HG03097 (cell line): ENCODE data around the gene NUP93.
"Not testable (repeated sequence)": the region's sequence is repeated elsewhere in the genome, so short reads cannot be mapped to it uniquely, and the experiment has no call there.

Experiments used
- ATAC-seq: cut with Tn5 transposase; IDR thresholded peaks from one replicate; pipeline ENCODE4 v1.9.1; 2021; ENCODE audit not compliant: unreplicated experiment, low FRiP score

NUP93 gene

DNA sequence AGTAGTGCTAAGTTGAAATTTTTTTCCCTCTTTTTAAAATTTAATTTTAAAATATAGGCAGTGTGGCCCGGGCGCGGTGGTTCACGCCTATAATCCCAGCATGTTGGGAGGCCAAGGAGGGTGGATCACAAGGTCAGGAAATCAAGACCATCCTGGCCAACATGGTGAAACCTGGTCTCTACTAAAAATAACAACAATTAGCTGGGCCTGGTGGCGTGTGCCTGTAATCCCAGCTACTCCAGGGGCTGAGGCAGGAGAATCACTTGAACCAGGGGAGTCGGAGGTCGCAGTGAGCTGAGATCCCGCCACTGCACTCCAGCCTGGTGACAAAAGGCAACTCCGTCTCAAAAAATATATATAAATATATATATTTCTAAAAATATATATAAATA is 77.7 kb downstream of the NUP93 start:
- not testable (repeated sequence) for ATAC-seq

DNA sequence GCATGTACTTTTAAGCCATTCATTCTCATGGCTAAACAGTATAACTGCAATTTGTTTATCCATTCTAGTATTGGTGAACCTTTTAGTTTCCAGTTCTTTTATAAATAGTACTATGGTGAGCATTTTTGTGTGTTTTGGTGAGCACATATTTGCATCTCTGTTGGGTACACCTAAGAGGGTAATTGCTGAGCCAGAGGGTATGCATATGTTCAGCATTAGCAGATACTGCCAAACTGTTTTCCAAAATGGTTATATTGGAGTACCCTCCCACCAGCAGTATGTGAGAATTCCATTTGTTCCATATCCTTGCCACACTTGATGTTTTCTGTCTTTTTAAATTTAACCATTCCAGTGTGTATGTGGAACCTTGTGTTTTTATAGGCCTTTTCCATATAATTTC is 81.0 kb downstream of the NUP93 start:
- no peak for ATAC-seq

DNA sequence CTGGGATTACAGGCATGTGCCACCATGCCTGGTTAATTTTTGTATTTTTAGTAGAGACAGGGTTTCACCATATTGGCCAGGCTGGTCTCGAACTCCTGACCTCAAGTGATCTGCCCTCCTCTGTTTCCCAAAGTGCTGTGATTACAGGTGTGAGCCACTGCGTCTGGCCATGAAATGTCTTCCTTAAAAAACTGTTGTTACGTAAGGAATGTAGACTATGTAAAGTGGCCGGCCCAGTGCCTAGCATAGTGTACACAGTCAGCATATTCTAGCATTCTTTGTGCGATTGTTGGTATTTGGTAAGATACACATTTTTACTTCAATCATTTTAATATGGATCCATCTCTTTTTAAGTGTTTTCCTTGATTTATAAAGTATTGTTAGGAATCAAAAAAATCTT is 81.7 kb downstream of the NUP93 start:
- ATAC-seq: not testable (repeated sequence)

DNA sequence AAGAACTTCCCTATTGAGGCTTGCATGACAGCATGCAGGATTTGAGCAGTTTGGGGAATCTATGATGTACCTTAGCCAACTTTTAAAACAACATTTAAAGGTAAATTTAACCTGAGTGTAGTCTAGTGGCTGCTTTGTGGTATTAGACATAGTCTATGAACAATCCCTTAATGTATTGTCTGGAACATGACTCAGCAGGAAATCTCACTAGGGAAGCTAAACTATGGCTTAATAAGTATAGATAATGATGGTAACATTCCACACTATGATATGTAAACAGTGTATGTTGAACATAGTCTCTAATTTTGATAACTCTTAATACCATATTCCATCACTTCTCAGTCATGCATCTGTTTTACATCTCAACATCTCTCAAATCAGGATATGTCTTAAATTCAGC is 83.0 kb downstream of the NUP93 start:
- no peak for ATAC-seq

DNA sequence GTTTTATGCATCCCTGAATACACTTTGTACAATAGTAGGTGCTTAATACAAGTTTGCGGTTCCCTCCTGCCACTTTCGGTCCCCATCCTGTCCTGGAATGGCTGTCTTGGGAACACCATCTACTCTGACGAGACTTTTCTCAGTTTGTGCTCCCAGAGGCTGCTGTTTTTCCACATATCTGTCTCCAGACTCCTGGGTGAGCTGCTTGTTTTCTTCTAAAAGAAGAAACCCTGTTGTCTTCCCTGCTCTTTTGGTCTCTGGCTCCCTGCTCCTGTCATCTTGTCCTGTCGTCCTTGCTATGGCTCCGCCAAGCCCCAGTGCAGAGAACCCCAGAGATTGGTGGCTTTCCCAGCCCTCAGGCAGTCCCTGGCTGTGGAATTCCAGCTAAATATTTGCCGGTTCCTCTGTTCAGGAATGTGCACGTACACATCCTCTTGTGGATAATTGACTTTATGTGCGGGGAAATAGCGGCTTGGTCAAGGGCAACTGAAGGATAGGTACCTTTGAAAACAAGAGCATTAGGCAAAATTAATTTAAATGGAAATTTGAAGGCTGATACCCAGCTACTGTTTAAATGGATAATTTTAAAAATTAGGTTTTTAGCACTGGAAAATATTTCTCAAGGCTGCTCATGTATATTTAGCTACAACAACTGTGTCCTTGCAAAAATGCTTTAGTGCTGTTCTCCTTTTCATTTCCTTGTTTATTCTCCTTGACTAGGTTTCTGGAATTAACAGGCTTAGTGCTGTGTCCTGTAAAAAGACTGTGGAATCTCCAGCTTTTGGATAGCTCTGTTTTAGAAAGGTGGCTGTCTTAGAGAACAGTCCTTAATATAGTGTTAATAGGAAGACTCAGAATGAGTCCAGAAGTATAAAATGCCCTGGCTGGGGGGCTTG is 84.9 kb downstream of the NUP93 start:
- no peak for ATAC-seq

DNA sequence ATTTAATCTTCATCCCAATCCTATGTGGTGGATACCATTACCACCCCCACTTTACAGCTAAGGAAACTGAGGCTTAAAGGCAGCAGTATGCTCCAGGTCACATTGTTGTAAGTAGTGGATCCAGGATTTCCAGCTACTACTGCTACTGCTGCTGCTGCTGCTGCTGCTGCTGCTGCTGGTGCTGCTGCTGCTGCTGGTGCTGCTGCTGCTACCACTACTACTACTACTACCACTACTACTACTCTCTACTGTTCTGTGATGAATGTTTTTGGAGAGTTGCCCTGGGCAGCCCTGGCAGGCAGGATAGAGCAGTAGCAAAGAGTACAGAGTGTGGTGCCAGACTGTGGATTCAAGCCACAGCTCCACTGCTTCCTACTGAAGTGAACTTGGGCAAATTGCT is 85.8 kb downstream of the NUP93 start:
- ATAC-seq: no peak

DNA sequence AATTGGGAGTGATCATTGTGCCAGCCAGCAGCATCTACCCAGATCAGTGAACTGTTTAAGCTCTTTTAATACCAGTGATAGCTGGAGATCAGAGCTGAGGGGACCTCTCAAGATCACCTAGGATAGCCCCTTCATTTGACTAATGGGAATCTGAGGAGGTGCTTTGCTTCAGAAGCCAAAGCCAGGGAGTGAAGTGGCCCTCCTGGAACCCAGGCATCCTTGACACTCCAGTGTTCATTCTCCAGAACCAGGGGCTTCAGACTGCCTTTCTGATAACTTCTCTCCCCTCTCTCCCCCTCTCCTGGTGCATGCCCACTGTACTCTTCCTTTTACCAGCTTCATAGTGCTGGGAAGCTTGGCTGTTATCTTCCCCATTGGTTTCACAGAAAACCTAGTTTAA is 87.1 kb downstream of the NUP93 start:
- no peak for ATAC-seq

DNA sequence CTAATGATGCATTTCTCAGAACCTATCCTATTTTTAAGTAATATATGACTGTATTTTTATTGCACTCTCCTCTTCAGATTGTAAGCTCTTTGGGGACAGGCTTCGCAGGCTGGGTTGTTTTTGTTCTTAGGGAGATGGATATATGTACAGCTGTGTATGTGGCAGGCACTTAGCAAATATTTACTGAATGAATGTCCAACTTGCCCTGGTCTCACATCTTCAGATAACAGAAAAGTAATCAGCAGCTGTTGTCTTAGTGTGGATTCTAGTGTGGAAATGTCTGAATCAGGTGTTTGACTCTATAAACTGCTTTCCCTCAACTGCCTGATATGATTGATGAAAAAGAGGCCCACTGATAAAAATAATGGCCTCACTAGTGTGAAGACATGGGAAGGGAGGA is 88.0 kb downstream of the NUP93 start:
- ATAC-seq: no peak

DNA sequence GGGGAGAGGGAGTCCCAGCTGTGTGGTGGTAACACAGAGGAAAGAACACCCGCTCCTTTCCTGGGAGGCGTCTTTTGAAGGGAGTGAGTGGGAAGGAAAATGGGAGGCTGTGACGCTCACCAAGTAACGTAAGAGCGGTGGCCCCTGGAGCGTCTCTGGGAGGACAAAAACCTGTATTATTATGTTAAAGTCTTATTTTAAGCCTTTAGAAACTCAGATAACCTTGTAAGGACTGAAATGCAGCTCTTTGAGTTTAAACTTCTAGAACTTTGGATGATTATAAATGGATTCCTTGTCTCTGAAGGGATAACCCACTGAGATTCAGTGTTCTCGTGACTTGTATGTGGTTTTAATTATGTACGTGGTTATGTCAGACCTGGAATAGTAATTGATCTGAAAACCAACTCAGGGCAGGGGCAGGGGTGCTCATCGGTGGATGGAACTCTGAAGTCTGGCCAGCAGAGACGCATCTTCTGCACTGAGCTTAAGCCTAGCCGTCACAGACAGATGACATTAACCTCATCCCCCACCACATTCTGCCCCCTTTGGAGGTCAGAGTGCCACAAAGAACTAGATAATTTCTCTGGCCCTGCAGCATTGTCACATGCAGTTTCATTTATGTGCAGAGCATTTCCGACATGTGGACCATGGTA is 93.3 kb downstream of the NUP93 start:
- ATAC-seq: no peak

DNA sequence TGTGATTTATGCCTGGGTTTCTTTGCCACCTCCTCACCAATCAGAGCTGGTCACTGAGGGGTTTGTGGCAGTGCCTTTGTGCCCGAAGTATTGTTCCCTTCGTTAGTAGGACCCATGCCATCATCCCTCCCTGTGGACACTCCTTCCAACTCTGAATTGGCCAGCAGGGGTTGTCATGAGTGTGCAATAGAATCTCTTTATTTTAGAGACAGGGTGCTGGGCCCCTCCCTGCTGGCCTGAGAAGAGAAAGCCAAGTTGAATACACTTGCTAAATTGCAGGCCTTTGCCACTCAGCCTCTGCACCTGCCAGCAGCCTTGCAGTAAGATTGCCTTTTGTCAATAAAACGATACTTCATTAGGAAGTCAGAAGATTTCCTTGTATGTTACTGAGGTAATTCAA is 94.4 kb downstream of the NUP93 start:
- ATAC-seq: no peak

DNA sequence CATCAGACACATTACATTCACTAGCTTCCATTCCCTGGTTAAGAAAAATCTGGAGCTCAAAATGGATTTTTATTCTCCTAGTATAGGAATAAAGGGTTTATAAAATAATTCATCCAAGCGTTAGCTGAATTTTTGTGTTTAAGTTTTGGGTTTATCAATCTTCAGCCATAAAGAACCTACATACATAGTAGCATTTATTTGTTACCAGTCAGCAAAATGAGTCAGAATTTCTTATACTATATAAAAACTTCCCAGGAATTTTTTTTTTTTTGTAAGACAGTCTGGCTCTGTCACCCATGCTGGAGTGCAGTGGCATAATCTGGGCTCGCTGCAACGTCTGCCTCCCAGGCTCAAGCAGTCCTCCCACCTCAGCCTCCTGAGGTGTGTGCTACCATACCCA is 94.9 kb downstream of the NUP93 start:
- no peak for ATAC-seq

DNA sequence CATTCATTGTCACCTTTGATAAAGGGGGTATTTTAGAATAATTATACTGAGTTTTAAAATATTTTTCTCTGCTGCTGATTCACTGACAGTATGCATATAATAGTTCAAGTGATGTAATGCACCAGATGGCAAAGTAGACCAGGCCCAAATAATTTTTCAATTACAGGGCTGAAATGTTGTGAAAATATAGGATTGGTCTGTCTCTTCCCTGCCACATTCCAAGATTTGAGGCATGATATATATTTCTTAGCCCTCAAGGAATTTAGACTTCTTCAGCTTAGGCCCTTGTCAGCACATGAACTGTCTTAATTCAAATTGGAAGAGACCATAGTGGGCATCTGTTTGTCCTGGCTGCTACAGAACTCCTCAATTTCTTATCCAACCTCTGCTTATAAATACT is 95.9 kb downstream of the NUP93 start:
- ATAC-seq: no peak

DNA sequence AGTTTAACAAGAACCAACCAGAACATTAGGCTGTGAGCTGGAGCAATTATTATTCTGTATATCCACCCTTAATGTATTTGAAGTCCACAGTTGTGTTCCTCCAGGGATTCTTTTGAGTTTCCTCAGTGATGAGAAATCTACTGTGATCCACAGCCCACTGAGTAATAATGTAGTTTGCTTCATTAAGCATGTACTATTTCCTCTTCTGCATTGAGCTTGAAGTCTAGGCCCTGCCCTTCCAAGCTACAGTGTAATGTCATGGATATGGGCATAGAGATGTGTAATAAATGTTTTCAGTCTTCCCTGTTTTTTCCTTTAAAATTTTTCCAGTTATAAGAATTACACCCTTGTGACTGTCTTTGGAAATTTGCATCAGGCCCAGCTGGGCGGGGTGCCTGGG is 98.7 kb downstream of the NUP93 start:
- no peak for ATAC-seq

DNA sequence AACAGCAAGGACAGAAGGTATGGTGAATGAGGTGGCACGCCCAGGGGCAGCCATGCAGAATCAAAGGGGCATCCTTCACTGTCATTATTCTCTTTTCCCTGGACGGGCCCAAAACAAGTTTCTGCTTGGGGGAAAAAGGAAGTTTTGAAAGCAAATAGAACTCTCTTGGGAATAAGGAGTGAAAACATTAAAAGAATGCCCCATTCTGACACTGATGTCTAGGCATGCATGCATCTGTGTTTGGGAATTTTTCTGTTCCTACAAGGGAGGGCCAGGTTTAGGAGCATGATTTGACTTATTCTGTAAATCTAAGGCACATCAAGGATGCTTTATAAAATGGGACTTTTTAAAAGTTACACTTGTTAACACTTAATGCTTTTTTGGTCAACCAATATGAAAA is 100.7 kb downstream of the NUP93 start:
- no peak for ATAC-seq

DNA sequence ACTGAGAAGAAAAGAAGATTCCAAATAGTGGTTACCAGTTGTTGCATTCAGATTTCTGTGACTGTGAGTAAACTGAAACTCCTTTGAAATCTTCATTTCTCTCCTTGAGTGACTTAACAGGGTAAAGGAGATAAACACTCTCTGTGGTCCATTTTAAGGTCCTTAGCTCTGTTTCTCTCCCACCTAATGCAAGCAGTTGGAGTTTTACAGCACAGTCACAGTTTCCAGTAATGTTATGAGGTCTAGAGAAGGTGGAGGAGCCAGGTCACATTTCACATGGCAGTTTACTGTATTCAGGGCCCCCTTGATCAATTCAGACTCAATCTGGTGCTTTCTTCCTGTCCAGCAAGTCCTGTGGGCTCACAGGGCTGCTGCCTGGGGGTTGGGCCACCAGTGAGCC is 102.8 kb downstream of the NUP93 start:
- ATAC-seq: no peak

DNA sequence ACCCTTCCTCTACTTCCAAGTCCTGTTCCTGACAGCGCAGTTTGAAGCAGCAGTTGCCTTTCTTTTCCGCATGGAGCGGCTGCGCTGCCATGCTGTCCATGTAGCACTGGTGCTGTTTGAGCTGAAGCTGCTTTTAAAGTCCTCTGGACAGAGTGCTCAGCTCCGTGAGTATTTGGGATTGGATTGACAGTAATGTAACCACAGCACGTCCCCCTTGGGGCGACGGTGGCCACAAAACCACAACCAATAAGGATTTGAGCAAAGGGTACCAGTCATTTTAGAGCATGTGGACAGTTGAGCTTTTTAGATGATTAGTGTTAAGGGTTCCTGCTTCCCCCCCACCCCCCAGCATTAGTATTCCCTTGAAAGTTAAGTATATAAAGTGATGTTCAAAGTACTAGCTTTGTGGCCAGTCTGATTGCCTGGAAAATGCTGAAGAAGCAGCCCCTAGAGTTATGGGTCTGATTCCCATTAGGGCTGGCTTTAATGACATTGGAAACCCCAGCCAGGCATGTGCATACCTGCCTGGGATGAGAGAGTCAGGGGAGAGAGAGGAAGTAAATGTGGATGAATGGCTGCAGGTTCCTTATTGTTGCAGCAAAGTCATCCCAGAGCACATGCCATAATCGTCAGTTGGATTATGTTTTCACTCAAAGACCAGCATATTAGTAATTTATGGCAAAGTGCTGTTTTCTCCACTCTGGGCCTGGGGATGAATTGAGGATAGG is 103.5 kb downstream of the NUP93 start:
- no peak for ATAC-seq

DNA sequence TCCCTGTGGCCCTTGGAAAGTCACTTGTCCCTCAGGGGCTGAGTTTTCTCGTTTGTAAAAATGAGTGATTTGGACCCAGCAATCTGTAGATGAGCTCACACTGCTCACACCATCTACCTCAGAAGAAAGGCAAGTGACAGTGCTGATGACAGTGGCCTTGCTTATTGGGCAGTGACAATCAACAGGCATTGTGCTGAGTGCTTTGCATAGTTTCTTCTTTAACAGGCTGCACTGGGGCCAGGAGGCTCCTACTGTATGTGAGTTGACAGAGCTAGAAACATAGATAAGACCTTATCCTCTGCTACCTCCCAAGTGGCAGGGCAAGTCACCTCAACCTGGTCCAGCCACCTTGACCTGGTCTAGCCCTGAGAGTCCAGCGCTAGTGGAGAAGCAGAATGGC is 105.4 kb downstream of the NUP93 start:
- no peak for ATAC-seq

DNA sequence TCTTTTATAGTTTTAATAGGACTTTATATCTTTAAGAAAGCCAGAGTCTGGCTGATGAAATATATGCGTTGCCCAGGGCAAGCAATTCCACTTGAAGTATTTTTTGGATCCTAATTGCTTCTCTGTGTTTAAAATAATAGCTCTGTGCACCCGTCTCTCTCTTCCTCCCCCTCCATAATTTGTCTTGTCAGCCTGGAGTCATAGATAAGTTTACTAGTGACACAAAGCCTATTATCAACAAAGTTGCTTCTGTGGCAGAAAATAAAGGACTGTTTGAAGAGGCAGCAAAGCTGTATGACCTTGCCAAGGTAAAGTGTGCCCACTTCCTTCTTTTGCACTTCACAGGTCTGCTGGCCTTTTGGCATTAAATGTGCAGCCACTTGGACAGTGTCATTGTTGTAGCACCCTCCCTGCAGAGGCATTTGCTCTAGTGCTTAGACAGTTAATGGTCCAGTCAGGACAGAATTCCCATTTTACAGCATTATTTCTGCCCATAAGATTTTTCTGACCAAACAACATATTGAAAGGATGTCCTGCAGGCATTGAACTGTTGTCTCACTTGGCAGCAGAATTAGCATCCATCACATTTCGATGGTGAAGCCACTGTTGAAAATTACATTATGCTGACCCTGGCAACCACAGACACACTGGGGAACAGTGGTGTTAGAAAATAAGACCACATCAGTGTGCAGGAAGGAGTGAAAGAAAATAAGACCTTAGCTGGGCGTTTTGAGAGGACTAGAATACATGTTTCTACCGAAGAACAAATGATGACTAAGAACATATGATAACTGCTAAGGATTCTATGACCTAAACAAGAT is 106.7 kb downstream of the NUP93 start:
- no peak for ATAC-seq

DNA sequence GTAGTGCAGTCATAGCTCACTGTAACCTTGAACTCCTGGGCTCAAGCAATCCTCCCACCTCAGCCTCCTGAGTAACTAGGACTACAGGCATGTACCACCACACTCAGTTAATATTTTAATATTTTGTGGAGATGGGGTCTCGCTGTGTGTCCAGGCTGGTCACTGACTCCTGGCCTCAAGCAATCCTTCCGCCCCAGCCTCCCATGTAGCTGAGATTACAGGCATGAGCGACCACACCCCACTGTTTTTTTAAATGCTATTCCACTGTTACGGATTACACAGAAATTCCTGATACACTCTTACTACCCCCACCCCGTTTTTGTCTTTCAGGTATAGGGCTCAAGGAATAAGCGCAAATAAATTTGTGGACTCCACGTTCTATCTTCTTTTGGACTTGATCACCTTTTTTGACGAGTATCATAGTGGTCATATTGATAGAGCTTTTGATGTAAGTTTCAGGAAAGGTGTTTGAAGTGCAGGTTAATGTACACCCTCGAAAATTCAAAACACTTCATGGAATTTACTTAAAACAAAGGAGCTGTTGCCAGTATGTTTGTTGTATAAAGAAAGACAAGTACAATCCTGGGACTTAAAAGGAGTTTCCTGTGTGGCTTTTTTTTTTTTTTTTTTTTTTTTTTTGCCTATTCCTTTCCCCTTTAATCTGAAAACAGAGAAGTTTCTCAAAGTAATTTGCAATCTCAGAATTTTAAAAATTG is 108.9 kb downstream of the NUP93 start:
- no peak for ATAC-seq

DNA sequence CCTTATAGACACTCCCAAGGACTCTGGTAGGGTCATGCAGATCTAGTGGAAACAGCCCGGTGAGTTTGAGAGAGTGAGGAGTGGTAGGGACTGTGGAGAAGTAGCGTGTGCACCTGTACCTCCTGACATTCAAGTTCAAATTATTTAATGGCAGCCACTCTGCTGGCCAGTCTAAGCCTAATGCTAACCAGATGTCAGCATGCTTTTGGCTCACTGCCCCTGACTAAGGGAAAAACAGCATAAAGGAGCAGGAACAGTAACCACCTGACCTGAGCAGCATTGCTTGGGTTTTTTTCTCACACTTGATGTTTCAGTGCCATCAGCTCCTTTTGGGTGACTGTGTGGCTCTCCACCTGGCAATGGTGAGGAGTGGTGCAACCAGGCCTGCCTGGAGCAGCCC is 111.3 kb downstream of the NUP93 start:
- ATAC-seq: no peak
